Measurements from ENCODE around the gene UBE2F. TPM values are rescaled to one million over a fixed set of nuclear protein-coding genes. Genes with fewer than 3 reads are reported as not detected.

The UBE2F gene
- total RNA-seq, 2 donors from 2014 or later = 67.7 to 69.9 TPM

GRCh38 chr2:238006510-238006909, 39.7 kb downstream of the UBE2F start:
- Histone ChIP-seq H3K4me1 (no peaks in the 10 kb centered on the region), H3K4me3 (no peak overlapping the region), H3K27ac (no peak overlapping the region), H3K36me3 (replicated peaks in 1 of 2; ENCODE audit: insufficient read depth in 1 of 2, low read depth in 2 of 2) (no peaks in the 10 kb centered on the region), H3K9me3 (no peaks in the 10 kb centered on the region), H3K27me3 (no peaks in the 10 kb centered on the region)
- no peak for DNase-seq
- TF ChIP-seq CTCF (IDR thresholded peaks at IDR 0.05) (no peak), POLR2A (IDR thresholded peaks at IDR 0.05) (no peak)
- no peak for ATAC-seq
- intact Hi-C loops (cut with DNase I) = no loop called here

- WGBS, 2 donors = 88 to 97% methylated on average over 6 of the region's 6 CpGs
- TF ChIP-seq POLR2A (IDR thresholded peaks at IDR 0.05) = no peak
- no peak for TF ChIP-seq CTCF (IDR thresholded peaks at IDR 0.05)
- ATAC-seq (no peak), DNase-seq (no peak)
- H3K27me3 ChIP-seq = no peaks in the 10 kb centered on the region
- no peak overlapping the region for H3K27ac ChIP-seq
- no peaks in the 10 kb centered on the region for H3K4me1 ChIP-seq
- H3K36me3 ChIP-seq (replicated peaks in 1 of 2; ENCODE audit: insufficient read depth in 1 of 2, low read depth in 2 of 2) = no peaks in the 10 kb centered on the region
- intact Hi-C loops (cut with DNase I) = no loop called here
- no peaks in the 10 kb centered on the region for H3K9me3 ChIP-seq
- H3K4me3 ChIP-seq = no peak overlapping the region
Measured at GRCh38 chr2:238007924-238008323, 41.1 kb downstream of the UBE2F start.

- WGBS, 2 donors = 82 to 93% methylated on average over 2 of the region's 2 CpGs
- ATAC-seq = no peak
- TF ChIP-seq POLR2A (IDR thresholded peaks at IDR 0.05) = no peak
- TF ChIP-seq CTCF (IDR thresholded peaks at IDR 0.05) = no peak
Measured at GRCh38 chr2:238009563-238009962, 42.7 kb downstream of the UBE2F start.

GRCh38 chr2:238010572-238010971, 43.8 kb downstream of the UBE2F start:
- ATAC-seq = no peak
- H3K36me3 ChIP-seq (replicated peaks in 1 of 2; ENCODE audit: insufficient read depth in 1 of 2, low read depth in 2 of 2) = no peaks in the 10 kb centered on the region
- 93 to 96% methylated on average over 1 of the region's 1 CpG for WGBS, 2 donors
- no peaks in the 10 kb centered on the region for H3K27me3 ChIP-seq
- intact Hi-C loops (cut with DNase I) = no loop called here
- TF ChIP-seq POLR2A (IDR thresholded peaks at IDR 0.05) = no peak
- no peak for TF ChIP-seq CTCF (IDR thresholded peaks at IDR 0.05)
- H3K4me1 ChIP-seq = no peaks in the 10 kb centered on the region
- no peak for DNase-seq
- H3K27ac ChIP-seq = no peak overlapping the region
- H3K9me3 ChIP-seq = no peaks in the 10 kb centered on the region
- H3K4me3 ChIP-seq = no peak overlapping the region

More at GRCh38 chr2:238009563-238009962, 42.7 kb downstream of the UBE2F start:
- DNase-seq = no peak
- Histone ChIP-seq H3K27me3 (no peaks in the 10 kb centered on the region), H3K27ac (no peak overlapping the region), H3K9me3 (no peaks in the 10 kb centered on the region), H3K4me3 (no peak overlapping the region), H3K36me3 (replicated peaks in 1 of 2; ENCODE audit: insufficient read depth in 1 of 2, low read depth in 2 of 2) (no peaks in the 10 kb centered on the region), H3K4me1 (no peaks in the 10 kb centered on the region)
- intact Hi-C loops (cut with DNase I) = no loop called here

- H3K27ac ChIP-seq = no peak overlapping the region
- intact Hi-C loops (cut with DNase I) = no loop called here
- ATAC-seq = no peak
- H3K4me3 ChIP-seq = no peak overlapping the region
- H3K36me3 ChIP-seq (replicated peaks in 1 of 2; ENCODE audit: insufficient read depth in 1 of 2, low read depth in 2 of 2) = no peaks in the 10 kb centered on the region
- no peak for TF ChIP-seq POLR2A (IDR thresholded peaks at IDR 0.05)
- TF ChIP-seq CTCF (IDR thresholded peaks at IDR 0.05) = no peak
- no peak for DNase-seq
- H3K27me3 ChIP-seq = no peaks in the 10 kb centered on the region
- H3K9me3 ChIP-seq = no peaks in the 10 kb centered on the region
- H3K4me1 ChIP-seq = no peaks in the 10 kb centered on the region
- WGBS, 2 donors = 90 to 92% methylated on average over 7 of the region's 7 CpGs
Measured at GRCh38 chr2:238013806-238014205, 47.0 kb downstream of the UBE2F start.
